Vein endothelial cell (primary cell): ENCODE data around the gene SLC25A51. TPM values are rescaled to one million over a fixed set of nuclear protein-coding genes. Genes with fewer than 3 reads are reported as not detected.

Source experiments
- small RNA-seq: library from RNA; depleted of rRNA; stranded (forward); fragments of <200 nt; gene quantifications from one replicate; pipeline ENCODE3, GENCODE V24; 2012
- total RNA-seq: library from RNA; depleted of rRNA; stranded (reverse); fragments of >200 nt; gene quantifications from 2 replicates; pipeline ENCODE4 v1.2.3, GENCODE V29; 2012

The SLC25A51 gene, protein sequence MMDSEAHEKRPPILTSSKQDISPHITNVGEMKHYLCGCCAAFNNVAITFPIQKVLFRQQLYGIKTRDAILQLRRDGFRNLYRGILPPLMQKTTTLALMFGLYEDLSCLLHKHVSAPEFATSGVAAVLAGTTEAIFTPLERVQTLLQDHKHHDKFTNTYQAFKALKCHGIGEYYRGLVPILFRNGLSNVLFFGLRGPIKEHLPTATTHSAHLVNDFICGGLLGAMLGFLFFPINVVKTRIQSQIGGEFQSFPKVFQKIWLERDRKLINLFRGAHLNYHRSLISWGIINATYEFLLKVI
- total RNA-seq, result 73.5 and 75.1 TPM in 2 replicates

DNA sequence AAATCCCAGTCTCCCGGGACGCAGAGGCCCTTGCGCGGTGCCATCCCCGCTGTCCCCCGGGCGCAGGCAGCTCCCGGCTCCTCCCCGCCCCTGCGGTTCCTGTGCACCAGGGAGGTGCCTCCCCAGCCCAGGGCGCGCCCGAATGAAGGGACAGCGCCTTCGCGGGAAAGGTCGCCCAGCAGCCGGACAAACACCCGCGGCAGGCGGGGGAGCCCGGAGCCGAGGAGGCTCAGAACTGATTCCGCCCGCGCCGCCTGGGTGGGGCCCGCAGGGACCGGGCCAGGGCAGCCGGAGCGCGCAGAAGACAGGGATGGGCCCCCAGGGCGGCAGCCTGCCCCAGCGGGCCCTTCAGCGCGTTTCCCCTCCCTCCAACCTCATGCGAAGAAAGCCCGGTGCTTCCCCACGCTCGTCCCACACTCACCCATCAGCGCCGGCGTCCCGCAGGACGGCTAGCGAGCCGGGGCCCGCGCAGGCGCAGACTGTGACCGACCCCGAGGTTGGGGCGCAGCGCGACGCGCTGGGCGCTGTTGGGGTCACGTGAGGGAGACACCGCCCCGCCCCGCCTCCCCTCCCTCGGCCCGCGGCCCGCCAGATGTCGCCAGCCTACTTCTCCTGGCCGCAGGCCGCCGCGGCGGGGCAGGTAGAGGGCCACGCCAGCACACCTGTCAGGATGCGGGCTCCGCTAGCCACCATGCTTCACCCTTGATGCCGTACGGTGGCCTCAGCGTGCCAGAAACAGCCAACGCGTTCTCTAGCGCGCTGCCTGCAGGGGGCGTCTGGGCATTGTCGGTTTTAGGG, at the start of gene SLC25A51:
TSS of gene SLC25A51 (minus strand) at position 481 of the 798 bp plus-strand sequence. CDS start 15,577 bp downstream, outside the sequence.

Small RNA genes within 50 kb of the gene (small RNA-seq; reads per million reads assigned to genes)
- gene RNU7-124P, result not detected

Other genes with a start within 250 kb of the SLC25A51 start
- gene TRMT10B, start 150.3 kb downstream of the SLC25A51 start, total RNA-seq, result 3.1 and 3.3 TPM in 2 replicates
- 21.9 and 22.7 TPM in 2 replicates for gene EXOSC3, start 119.1 kb downstream of the SLC25A51 start, total RNA-seq
- 22.2 and 24.5 TPM in 2 replicates for gene DCAF10, start 103.3 kb downstream of the SLC25A51 start, total RNA-seq
- 27.4 and 37.9 TPM in 2 replicates for gene SHB, start 165.1 kb upstream of the SLC25A51 start, total RNA-seq